ENCODE data around the gene INHBE. TPM values are rescaled to one million over a fixed set of nuclear protein-coding genes. Genes with fewer than 3 reads are reported as not detected.

INHBE gene
- total and polyA plus RNA-seq, 2 of the 8 experiments (the other 6 are each of a cell fraction or from before 2014, with no cell fraction given): 10.2 to 18.8 TPM

- TF ChIP-seq CHD7 (IDR thresholded peaks at IDR 0.05; ENCODE audit: insufficient replicate concordance, low read length) (no peak), USF2 (IDR thresholded peaks at IDR 0.05; ENCODE audit: low read length) (no peak), GABPA (IDR thresholded peaks at IDR 0.05; ENCODE audit: borderline replicate concordance, insufficient read depth, low read length) (no peak), NRF1 (IDR thresholded peaks at IDR 0.05; ENCODE audit: low read depth, low read length) (no peak), EGR1 (IDR thresholded peaks at IDR 0.05; ENCODE audit: borderline replicate concordance, low read depth, low read length) (no peak), JUND (IDR thresholded peaks at IDR 0.05; ENCODE audit: low read length) (no peak), MAX (IDR thresholded peaks at IDR 0.05) (no peak)
Observed at GRCh38 chr12:57433370-57433769, 21.7 kb upstream of the INHBE start (continued).
